Suprapubic skin (tissue), 4 donors: ENCODE results near the gene INPP5B.

Experiments used
- CTCF ChIP-seq, 2 donors: fragments of 200-600 bp in 1 of 2; fragments of 450-650 bp in 1 of 2; sonication (generic) in 1 of 2; IDR thresholded peaks; one replicate each; pipeline ENCODE4 v1.5.1; 2016 to 2019; ENCODE audit warnings: antibody characterized with exemption in 2 of 2, mild to moderate bottlenecking in 1 of 2, moderate library complexity in 1 of 2
- EP300 ChIP-seq: sonication (generic); formaldehyde crosslinking; IDR thresholded peaks from one replicate; pipeline ENCODE4 v1.6.1; 2017; ENCODE audit warnings: antibody characterized with exemption
- POLR2A ChIP-seq, 2 donors: fragments of 450-650 bp; IDR thresholded peaks; one replicate each; pipeline ENCODE4 v1.6.1; 2017; ENCODE audit warnings: antibody characterized with exemption in 2 of 2, mild to moderate bottlenecking in 2 of 2, moderate library complexity in 2 of 2
- POLR2AphosphoS5 ChIP-seq, 3 donors: sonication (generic); formaldehyde crosslinking; IDR thresholded peaks; one replicate each; pipeline ENCODE4 v1.6.1; 2017; ENCODE audit warnings: antibody characterized with exemption in 3 of 3

GRCh38 chr1:37878071-37878470 lies 68.8 kb downstream of the INPP5B start:
- TF ChIP-seq CTCF (IDR thresholded peaks at IDR 0.05) (no peak), POLR2AphosphoS5 (IDR thresholded peaks at IDR 0.05) (no peak), POLR2A (IDR thresholded peaks at IDR 0.05) (no peak), EP300 (no peak)
